SK-N-SH (cell line): ENCODE data around the gene CEP85. TPM values are rescaled to one million over a fixed set of nuclear protein-coding genes. Genes with fewer than 3 reads are reported as not detected.

Experiments
- CTCF ChIA-PET: fragments of 300-600, 350-600 bp; formaldehyde crosslinking; extraction: SDS; loops from one replicate; lab custom pipeline; 2021; lab: Yijun Ruan, JAX
- POLR2A ChIA-PET: fragments of 350-600 bp; sonication (Branson Sonifier 250); formaldehyde crosslinking; extraction: SDS; loops from one replicate; lab custom pipeline; 2020; ENCODE audit warnings: antibody characterized with exemption, inconsistent platforms; lab: Yijun Ruan, JAX
- DNase-seq: peaks from one replicate; pipeline ENCODE4 v3.0.0; 2012
- H2AFZ ChIP-seq: fragments of 200-600 bp; sonication (generic); 2 replicates; pipeline ENCODE4 v1.8.1; 2016; ENCODE audit warnings: antibody characterized with exemption, mild to moderate bottlenecking, low read depth
- H3F3A ChIP-seq: fragments of 200-600 bp; sonication (generic); replicated peaks from 2 replicates; pipeline ENCODE3; 2016; ENCODE audit warnings: antibody characterized with exemption, mild to moderate bottlenecking; ENCODE audit not compliant: insufficient read depth
- H3K27ac ChIP-seq, 2 experiments: fragments of 200-500 bp in 1 of 2; fragments of 200-600 bp in 1 of 2; sonication (Bioruptor generic) in 1 of 2; sonication (generic), shearing (Covaris generic) in 1 of 2; 2 replicates each; pipeline versions ENCODE4 v1.5.1 to v1.6.1; 2014 to 2016; ENCODE audit warnings: low read depth in 2 of 2, inconsistent platforms in 1 of 2, low read length in 1 of 2, mild to moderate bottlenecking in 1 of 2, mixed read lengths in 1 of 2
- H3K27me3 ChIP-seq: fragments of 200-600 bp; sonication (generic), shearing (Covaris generic); 2 replicates; pipeline ENCODE4 v1.6.1; 2016; ENCODE audit warnings: mixed run types; ENCODE audit not compliant: insufficient read depth
- H3K36me3 ChIP-seq, 2 experiments: fragments of 200-500 bp in 1 of 2; fragments of 200-600 bp in 1 of 2; sonication (Bioruptor generic) in 1 of 2; sonication (generic) in 1 of 2; replicated peaks in 1 of 2; 2 replicates each; pipeline versions ENCODE3 to v1.5.1; 2014 to 2016; ENCODE audit warnings: low read length in 1 of 2, mild to moderate bottlenecking in 1 of 2; ENCODE audit not compliant: insufficient read depth in 2 of 2, control insufficient read depth in 1 of 2
- H3K4me1 ChIP-seq, 2 experiments: fragments of 200-500 bp in 1 of 2; fragments of 200-600 bp in 1 of 2; sonication (Bioruptor generic) in 1 of 2; sonication (generic), shearing (Covaris generic) in 1 of 2; 2 replicates each; pipeline versions ENCODE4 v1.5.1 to v1.6.1; 2014 to 2016; ENCODE audit warnings: low read depth in 1 of 2, low read length in 1 of 2, mixed run types in 1 of 2; ENCODE audit not compliant: insufficient read depth in 2 of 2, control insufficient read depth in 1 of 2
- H3K4me2 ChIP-seq: fragments of 200-600 bp; sonication (generic), shearing (Covaris generic); 2 replicates; pipeline ENCODE4 v1.6.1; 2017; ENCODE audit warnings: mixed run types
- H3K4me3 ChIP-seq, 2 experiments: fragments of 200-500 bp in 1 of 2; fragments of 200-600 bp in 1 of 2; sonication (Bioruptor generic) in 1 of 2; sonication (generic), shearing (Covaris generic) in 1 of 2; 2 replicates each; pipeline versions ENCODE4 v1.5.1 to v1.8.1; 2014 to 2016; ENCODE audit warnings: low read depth in 2 of 2, inconsistent platforms in 1 of 2, low read length in 1 of 2, mild to moderate bottlenecking in 1 of 2, mixed read lengths in 1 of 2, moderate library complexity in 1 of 2
- H3K79me2 ChIP-seq: fragments of 200-600 bp; sonication (generic); 2 replicates; pipeline ENCODE4 v1.8.1; 2017; ENCODE audit warnings: mild to moderate bottlenecking; ENCODE audit not compliant: insufficient read depth
- H3K9ac ChIP-seq: fragments of 200-600 bp; sonication (generic); 2 replicates; pipeline ENCODE4 v1.6.1; 2017; ENCODE audit warnings: mixed run types
- H3K9me2 ChIP-seq: fragments of 200-600 bp; sonication (generic); 2 replicates; pipeline ENCODE4 v1.6.1; 2017; ENCODE audit warnings: mixed run types
- H3K9me3 ChIP-seq: fragments of 200-600 bp; sonication (generic); 2 replicates; pipeline ENCODE4 v1.6.1; 2017; ENCODE audit warnings: mixed run types, mild to moderate bottlenecking, moderate library complexity
- H4K20me1 ChIP-seq: fragments of 200-600 bp; sonication (generic); 2 replicates; pipeline ENCODE4 v1.6.1; 2017; ENCODE audit warnings: mild to moderate bottlenecking, mixed run types; ENCODE audit not compliant: insufficient read depth
- CHD2 ChIP-seq: fragments of 150-350 bp; IDR thresholded peaks from 2 replicates; pipeline ENCODE4 v1.6.1; 2018; ENCODE audit warnings: low read length; ENCODE audit not compliant: partially characterized antibody
- CTCF ChIP-seq: fragments of 200-600 bp; sonication (generic); IDR thresholded peaks from 2 replicates; pipeline ENCODE4 v1.6.1; 2017; ENCODE audit warnings: antibody characterized with exemption, mild to moderate bottlenecking, moderate library complexity
- FOXJ3 ChIP-seq: sonication (generic); formaldehyde crosslinking; IDR thresholded peaks from 2 replicates; pipeline ENCODE4 v1.5.1; 2020; ENCODE audit warnings: mild to moderate bottlenecking, missing genetic modification reagents
- GABPA ChIP-seq: IDR thresholded peaks from 2 replicates; pipeline ENCODE4 v1.4.0; 2012; ENCODE audit warnings: low read depth, mild to moderate bottlenecking
- GATA2 ChIP-seq: sonication (generic); formaldehyde crosslinking; IDR thresholded peaks from 2 replicates; pipeline ENCODE4 v1.5.0; 2020; ENCODE audit warnings: mild to moderate bottlenecking, missing genetic modification reagents
- IRF3 ChIP-seq: fragments of 150-350 bp; IDR thresholded peaks from 2 replicates; pipeline ENCODE4 v1.6.1; 2016; ENCODE audit warnings: mild to moderate bottlenecking, low read depth, low read length
- MAX ChIP-seq: IDR thresholded peaks from 2 replicates; pipeline ENCODE4 v1.4.0; 2012; ENCODE audit warnings: low read depth
- MXI1 ChIP-seq: IDR thresholded peaks from 2 replicates; pipeline ENCODE4 v1.6.1; 2012; ENCODE audit warnings: mild to moderate bottlenecking, low read depth, low read length, improper control_type of control experiment
- NFIC ChIP-seq: IDR thresholded peaks from 2 replicates; pipeline ENCODE4 v1.4.0; 2012; ENCODE audit warnings: borderline replicate concordance
- POLR2AphosphoS5 ChIP-seq: IDR thresholded peaks from 2 replicates; pipeline ENCODE4 v1.6.1; 2012; ENCODE audit warnings: low read depth, low read length
- RFX5 ChIP-seq: IDR thresholded peaks from 2 replicates; pipeline ENCODE4 v1.6.1; 2012; ENCODE audit warnings: mild to moderate bottlenecking, improper control_type of control experiment, low read length
- SMC3 ChIP-seq: IDR thresholded peaks from 2 replicates; pipeline ENCODE4 v1.6.1; 2012; ENCODE audit warnings: low read depth, low read length, improper control_type of control experiment
- TCF12 ChIP-seq: IDR thresholded peaks from 2 replicates; pipeline ENCODE4 v1.4.0; 2012
- USF1 ChIP-seq: IDR thresholded peaks from 2 replicates; pipeline ENCODE4 v1.4.0; 2012; ENCODE audit warnings: low read depth, borderline replicate concordance
- USF2 ChIP-seq: fragments of 150-350 bp; IDR thresholded peaks from 2 replicates; pipeline ENCODE4 v1.6.1; 2017; ENCODE audit warnings: antibody characterized with exemption, low read length, low read depth, borderline replicate concordance
- YY1 ChIP-seq: IDR thresholded peaks from 2 replicates; pipeline ENCODE4 v1.4.0; 2012; ENCODE audit warnings: low read depth, mild to moderate bottlenecking
- WGBS: methylation state at CpG from one replicate; pipeline ENCODE4 v1.1.6; 2017; ENCODE audit warnings: low lambda C conversion rate; 5-methylcytosine and 5-hydroxymethylcytosine counted together
- polyA plus RNA-seq, 3 experiments: library from polyadenylated mRNA; depleted of rRNA; stranded (reverse); fragments of >200 nt; gene quantifications; 2 replicates each; pipeline ENCODE4 v1.2.3, GENCODE V29; 2012

CEP85 gene
- polyA plus RNA-seq, 1 of the 3 experiments (the other 2 are of a cell fraction) = 12.1 TPM

GRCh38 chr1:26293911-26294463 is 60.0 kb downstream of the CEP85 start:
- H3K4me2 ChIP-seq = no peak overlapping the region
- POLR2A ChIA-PET = no interaction called here
- CTCF ChIA-PET = interaction anchor here (1.6 to 2.7 kb wide), 2 partner anchors 8 to 10 kb away, joined by 8 to 10 read pairs; no protein-coding TSS in a partner anchor
- WGBS = 75% methylated on average over 4 of the region's 11 CpGs
- no peaks in the 10 kb centered on the region for H3K9me3 ChIP-seq
- DNase-seq = no peak
- no peak overlapping the region for H3K4me3 ChIP-seq
- H3K27ac ChIP-seq = no peak overlapping the region
- peaks cover 0 to 23% of the 10 kb centered on the region in 2 experiments; a peak in 1 of 4 replicates for H3K4me1 ChIP-seq
- H3K36me3 ChIP-seq = no peaks in the 10 kb centered on the region
- H3K79me2 ChIP-seq = no peaks in the 10 kb centered on the region
- H3F3A ChIP-seq = no peaks in the 10 kb centered on the region
- H2AFZ ChIP-seq = no peak overlapping the region
- no peak overlapping the region for H3K9ac ChIP-seq
- no peaks in the 10 kb centered on the region for H4K20me1 ChIP-seq
- no peaks in the 10 kb centered on the region for H3K9me2 ChIP-seq
- no peak for TF ChIP-seq USF2
- no peak for TF ChIP-seq MXI1
- no peak for TF ChIP-seq CHD2
- no peak for TF ChIP-seq GABPA
- no peak for TF ChIP-seq MAX
- no peak for TF ChIP-seq YY1
- TF ChIP-seq USF1 = no peak
- TF ChIP-seq FOXJ3 (CRISPR knock-in tag) = no peak
- TF ChIP-seq RFX5 = no peak
- no peak for TF ChIP-seq GATA2
- TF ChIP-seq SMC3 = no peak
- no peak for TF ChIP-seq TCF12
- no peak for TF ChIP-seq CTCF
- no peak for TF ChIP-seq IRF3
- no peak for TF ChIP-seq POLR2AphosphoS5
- TF ChIP-seq NFIC = no peak
- H3K27me3 ChIP-seq = no peaks in the 10 kb centered on the region
